Measurements from ENCODE around the gene ZKSCAN1.

ZKSCAN1 gene

GRCh38 chr7:100059251-100059739 lies 43.9 kb downstream of the ZKSCAN1 start:
- Histone ChIP-seq H3K27me3 (ENCODE audit: control insufficient read depth, low read length) (no peaks in the 10 kb centered on the region), H3K9me2 (replicated peaks; ENCODE audit: control insufficient read depth, low read length) (no peaks in the 10 kb centered on the region), H3K27ac (ENCODE audit: low read depth, low read length) (no peak overlapping the region), H3K9me3 (ENCODE audit: control insufficient read depth, insufficient read depth, low read length) (no peaks in the 10 kb centered on the region), H3K4me3 (ENCODE audit: low read length) (no peak overlapping the region), H3K36me3 (ENCODE audit: control insufficient read depth, low read length) (peaks cover 10% of the 10 kb centered on the region), H3K4me2 (ENCODE audit: low read length) (peak overlapping the region; percentile 31), H3K4me1 (ENCODE audit: control insufficient read depth, low read length) (peaks cover 11% of the 10 kb centered on the region), H3F3A (ENCODE audit: control insufficient read depth, insufficient read depth) (no peaks in the 10 kb centered on the region), H3K79me2 (ENCODE audit: control insufficient read depth, low read length) (no peaks in the 10 kb centered on the region), H4K20me1 (ENCODE audit: control insufficient read depth, insufficient read depth, low read depth, low read length) (no peaks in the 10 kb centered on the region)
- TF ChIP-seq CTCF (IDR thresholded peaks at IDR 0.05; ENCODE audit: low read depth, low read length, poor library complexity, severe bottlenecking) (no peak), EZH2phosphoT487 (IDR thresholded peaks at IDR 0.05; ENCODE audit: borderline replicate concordance, low read length) (no peak)

GRCh38 chr7:100061518-100062193 lies 46.3 kb downstream of the ZKSCAN1 start:
- H3K4me3 ChIP-seq (ENCODE audit: low read length): no peak overlapping the region
- TF ChIP-seq EZH2phosphoT487 (IDR thresholded peaks at IDR 0.05; ENCODE audit: borderline replicate concordance, low read length) (no peak), CTCF (IDR thresholded peaks at IDR 0.05; ENCODE audit: low read depth, low read length, poor library complexity, severe bottlenecking) (no peak)
- H4K20me1 ChIP-seq (ENCODE audit: control insufficient read depth, insufficient read depth, low read depth, low read length): no peaks in the 10 kb centered on the region
- peaks cover 11% of the 10 kb centered on the region for H3K4me1 ChIP-seq (ENCODE audit: control insufficient read depth, low read length)
- no peaks in the 10 kb centered on the region for H3K79me2 ChIP-seq (ENCODE audit: control insufficient read depth, low read length)
- H3K27ac ChIP-seq (ENCODE audit: low read depth, low read length): no peak overlapping the region
- H3K9me3 ChIP-seq (ENCODE audit: control insufficient read depth, insufficient read depth, low read length): no peaks in the 10 kb centered on the region
- no peaks in the 10 kb centered on the region for H3F3A ChIP-seq (ENCODE audit: control insufficient read depth, insufficient read depth)
- H3K27me3 ChIP-seq (ENCODE audit: control insufficient read depth, low read length): no peaks in the 10 kb centered on the region
- no peak overlapping the region for H3K4me2 ChIP-seq (ENCODE audit: low read length)
- peaks cover 17% of the 10 kb centered on the region for H3K36me3 ChIP-seq (ENCODE audit: control insufficient read depth, low read length)
- no peaks in the 10 kb centered on the region for H3K9me2 ChIP-seq (replicated peaks; ENCODE audit: control insufficient read depth, low read length)

- TF ChIP-seq CTCF (IDR thresholded peaks at IDR 0.05; ENCODE audit: low read depth, low read length, poor library complexity, severe bottlenecking): no peak
- TF ChIP-seq EZH2phosphoT487 (IDR thresholded peaks at IDR 0.05; ENCODE audit: borderline replicate concordance, low read length): no peak
- no peaks in the 10 kb centered on the region for H3K79me2 ChIP-seq (ENCODE audit: control insufficient read depth, low read length)
- no peak overlapping the region for H3K27ac ChIP-seq (ENCODE audit: low read depth, low read length)
- H3K4me2 ChIP-seq (ENCODE audit: low read length): no peak overlapping the region
- no peaks in the 10 kb centered on the region for H4K20me1 ChIP-seq (ENCODE audit: control insufficient read depth, insufficient read depth, low read depth, low read length)
- no peaks in the 10 kb centered on the region for H3F3A ChIP-seq (ENCODE audit: control insufficient read depth, insufficient read depth)
- no peak overlapping the region for H3K4me3 ChIP-seq (ENCODE audit: low read length)
- no peaks in the 10 kb centered on the region for H3K9me2 ChIP-seq (replicated peaks; ENCODE audit: control insufficient read depth, low read length)
- no peaks in the 10 kb centered on the region for H3K27me3 ChIP-seq (ENCODE audit: control insufficient read depth, low read length)
- H3K36me3 ChIP-seq (ENCODE audit: control insufficient read depth, low read length): peaks cover 17% of the 10 kb centered on the region
- H3K9me3 ChIP-seq (ENCODE audit: control insufficient read depth, insufficient read depth, low read length): no peaks in the 10 kb centered on the region
- peaks cover 11% of the 10 kb centered on the region for H3K4me1 ChIP-seq (ENCODE audit: control insufficient read depth, low read length)
Observed at GRCh38 chr7:100063376-100063775, 48.0 kb downstream of the ZKSCAN1 start.
